Measurements from ENCODE around the gene ERCC2. TPM values are rescaled to one million over a fixed set of nuclear protein-coding genes. Genes with fewer than 3 reads are reported as not detected.

The ERCC2 gene
- total and polyA plus RNA-seq, 2 of the 8 experiments (the other 6 are each of a cell fraction or from before 2014, with no cell fraction given): 107 to 117 TPM

- H3K4me3 ChIP-seq (ENCODE audit: extremely low read depth in 1 of 4, insufficient read depth in 2 of 4, low read depth in 3 of 4, low read length in 4 of 4): no peak overlapping the region
- ChIA-PET CTCF (ENCODE audit: partially characterized antibody) (interaction anchor here (0.8 to 2.2 kb wide), 5 partner anchors 8 to 20 kb away, joined by 3 to 9 read pairs (median 7); partner anchors contain the start of gene PPP1R13L), POLR2A (ENCODE audit: partially characterized antibody) (interaction anchor here (0.7 to 2.7 kb wide), 9 partner anchors 9 to 286 kb away, joined by 3 to 12 read pairs (median 3); partner anchors contain the start of gene PPP1R13L)
- H3K14ac ChIP-seq (ENCODE audit: insufficient read length): no peak overlapping the region
- H2BK12ac ChIP-seq (ENCODE audit: low read depth, low read length): no peak overlapping the region
- no peak overlapping the region for H3K4ac ChIP-seq (replicated peaks; ENCODE audit: insufficient read length, low read depth, low read length)
- no peaks in the 10 kb centered on the region for H3K9me3 ChIP-seq (ENCODE audit: insufficient read depth in 2 of 2, low read depth in 1 of 2, low read length in 1 of 2)
- H3K36me3 ChIP-seq (ENCODE audit: control insufficient read depth in 2 of 4, insufficient read depth in 4 of 4, low read length in 3 of 4): peaks cover 0 to under 1% (median 0%) of the 10 kb centered on the region in 4 experiments; a peak in 1 of 8 replicates
- no peak overlapping the region for H4K5ac ChIP-seq (ENCODE audit: insufficient read length, low read depth, low read length)
- H2BK15ac ChIP-seq (ENCODE audit: low read length): no peak overlapping the region
- H4K8ac ChIP-seq (ENCODE audit: extremely low read depth, insufficient read depth, low read length): peak overlapping the region; percentile 75
- TF ChIP-seq KDM5A (IDR thresholded peaks at IDR 0.05; ENCODE audit: low read length): no peak
- no peak for TF ChIP-seq CTBP2 (IDR thresholded peaks at IDR 0.05; ENCODE audit: borderline replicate concordance, insufficient read depth, insufficient read length, low read length)
- no peak for TF ChIP-seq EGR1 (IDR thresholded peaks at IDR 0.05; ENCODE audit: borderline replicate concordance, low read depth, low read length)
- TF ChIP-seq SP4 (IDR thresholded peaks at IDR 0.05; ENCODE audit: low read length): no peak
- no peak for TF ChIP-seq HDAC2 (IDR thresholded peaks at IDR 0.05; ENCODE audit: borderline replicate concordance in 1 of 2, low read depth in 2 of 2, low read length in 2 of 2)
- TF ChIP-seq KDM1A (IDR thresholded peaks at IDR 0.05; ENCODE audit: borderline replicate concordance, low read length): no peak
- no peak for TF ChIP-seq SIRT6 (IDR thresholded peaks at IDR 0.05; ENCODE audit: low read length)
- no peak for TF ChIP-seq TCF12 (IDR thresholded peaks at IDR 0.05; ENCODE audit: low read depth, low read length)
- TF ChIP-seq YY1 (IDR thresholded peaks at IDR 0.05; ENCODE audit: low read depth, low read length): peak; percentile 60; the same call in 1 of the 2 replicates
- no peak for TF ChIP-seq EZH2 (IDR thresholded peaks at IDR 0.05; ENCODE audit: low read depth, low read length, severe bottlenecking)
- 0 out of 2 replicates have a peak, but pooled peaks have one; percentile 9 for TF ChIP-seq CREB1 (IDR thresholded peaks at IDR 0.05)
- TF ChIP-seq SIX5 (IDR thresholded peaks at IDR 0.05; ENCODE audit: low read depth, low read length): peak; percentile 75
- TF ChIP-seq ASH2L (IDR thresholded peaks at IDR 0.05; ENCODE audit: low read length): no peak
- H2AFZ ChIP-seq (ENCODE audit: low read length): no peak overlapping the region
- H3K4me1 ChIP-seq (replicated peaks in 1 of 4; ENCODE audit: control insufficient read depth in 3 of 4, insufficient read depth in 4 of 4, low read length in 3 of 4): peaks cover 0 to 5% (median 2%) of the 10 kb centered on the region in 4 experiments; a peak in 4 of 7 replicates
- no peak overlapping the region for H2AK5ac ChIP-seq (ENCODE audit: low read depth, low read length)
- H3K18ac ChIP-seq (ENCODE audit: extremely low read depth, low read length): no peak overlapping the region
- H3K56ac ChIP-seq (replicated peaks; ENCODE audit: insufficient read length, low read depth, low read length): no peak overlapping the region
- no peak overlapping the region for H3K23ac ChIP-seq (ENCODE audit: insufficient read length)
- WGBS, 2 experiments (ENCODE audit: extremely low coverage in 1 of 2, insufficient coverage in 1 of 2, insufficient read length in 1 of 2, insufficient replicate concordance in 2 of 2, low coverage in 1 of 2, low lambda C conversion rate in 2 of 2, missing lambda C conversion rate in 1 of 2): 85% methylated on average over 3 of the region's 3 CpGs; no CpG with 5 or more reads in 1 of the 2 experiments
- no peaks in the 10 kb centered on the region for H3K79me2 ChIP-seq (ENCODE audit: control insufficient read depth in 1 of 2, insufficient read depth in 2 of 2, low read length in 2 of 2)
- H2BK5ac ChIP-seq (ENCODE audit: low read depth, low read length): no peak overlapping the region; the same call in 1 of the 2 replicates
- no peak overlapping the region for H2BK120ac ChIP-seq (replicated peaks; ENCODE audit: low read depth, low read length)
- no peak overlapping the region for H3K4me2 ChIP-seq (ENCODE audit: insufficient read depth in 1 of 2, low read depth in 2 of 2, low read length in 2 of 2)
- H3K27ac ChIP-seq (ENCODE audit: low read depth, low read length): peak overlapping the region; percentile 23; the same call in 1 of the 2 replicates
- DNase-seq (ENCODE audit: low read depth in 1 of 2, low spot score in 2 of 2): no peak
- H3K9ac ChIP-seq (replicated peaks in 1 of 4; ENCODE audit: extremely low read depth in 1 of 4, low read depth in 3 of 4, low read length in 3 of 4): no peak overlapping the region
- peaks cover 2 to 11% (median 5%) of the 10 kb centered on the region in 4 experiments; a peak in 6 of 7 replicates for H3K27me3 ChIP-seq (replicated peaks in 1 of 4; ENCODE audit: control insufficient read depth in 3 of 4, extremely low read depth in 1 of 4, insufficient read depth in 3 of 4, low read length in 3 of 4)
- H3K79me1 ChIP-seq (ENCODE audit: low read depth, low read length): no peaks in the 10 kb centered on the region
- H3K23me2 ChIP-seq (ENCODE audit: low read depth, low read length): peaks cover 7% of the 10 kb centered on the region
- no peaks in the 10 kb centered on the region for H4K20me1 ChIP-seq (replicated peaks in 1 of 2; ENCODE audit: control insufficient read depth in 1 of 2, insufficient read depth in 2 of 2, low read length in 2 of 2)
- FAIRE-seq: peak; percentile 87
- H4K91ac ChIP-seq (replicated peaks; ENCODE audit: insufficient read length, low read length): no peak overlapping the region
- no peak overlapping the region for H2BK20ac ChIP-seq (ENCODE audit: low read length)
Observed at GRCh38 chr19:45391346-45391745, 21.0 kb upstream of the ERCC2 start.
